ENCODE data around the gene FAM120B. TPM values are rescaled to one million over a fixed set of nuclear protein-coding genes. Genes with fewer than 3 reads are reported as not detected.

FAM120B gene
- total and polyA plus RNA-seq, 2 experiments from 2014 or later = 7.2 to 16.7 TPM

GRCh38 chr6:170289951-170290295 is 16.6 kb upstream of the FAM120B start (continued):
- TF ChIP-seq ZNF462 (CRISPR knock-in tag; IDR thresholded peaks at IDR 0.05) = no peak

GRCh38 chr6:170290296-170291128 is 16.0 kb upstream of the FAM120B start, which contains the start of gene DLL1:
Gene DLL1 (minus strand): TSS chr6:170291078. CDS start chr6:170290139, 939 bp downstream.
- Histone ChIP-seq H3K9me2 (ENCODE audit: insufficient read depth) (no peaks in the 10 kb centered on the region), H2AFZ (peak within 1 kb of the TSS; percentile 94), H3K79me2 (replicated peaks; ENCODE audit: insufficient read depth) (no peaks in the 10 kb centered on the region), H3F3A (replicated peaks; ENCODE audit: low read depth) (peaks cover 24% of the 10 kb centered on the region), H4K20me1 (replicated peaks; ENCODE audit: insufficient read depth) (no peaks in the 10 kb centered on the region; the same call in 1 of the 2 replicates), H3K4me1 (ENCODE audit: insufficient read depth) (peaks cover 48% of the 10 kb centered on the region), H3K27ac (ENCODE audit: low read depth) (no peak within 1 kb of the TSS), H3K27me3 (ENCODE audit: insufficient read depth) (peaks cover 92% of the 10 kb centered on the region), H3K4me2 (peak within 1 kb of the TSS; percentile 95), H3K4me3 (peak within 1 kb of the TSS; percentile 78), H3K36me3 (ENCODE audit: insufficient read depth) (no peaks in the 10 kb centered on the region)
- ATAC-seq (peak; percentile 12), DNase-seq (ENCODE audit: low spot score) (peak; percentile 87)
- peaks cover 11% of the 10 kb centered on the region for H3K36me3 Mint-ChIP-seq (ENCODE audit: low read depth)
- TF ChIP-seq REST (IDR thresholded peaks at IDR 0.05; ENCODE audit: unreplicated experiment) (no peak), EZH2 (IDR thresholded peaks at IDR 0.05; ENCODE audit: low read depth, unreplicated experiment) (peak; percentile 75), STAT1 (IDR thresholded peaks at IDR 0.05; ENCODE audit: unreplicated experiment) (no peak), POLR2AphosphoS5 (IDR thresholded peaks at IDR 0.05; ENCODE audit: low read depth) (peak; percentile 80), NANOG (IDR thresholded peaks at IDR 0.05; ENCODE audit: borderline replicate concordance) (no peak)
- H3K9me3 Mint-ChIP-seq = peaks cover 8% of the 10 kb centered on the region
- peak within 1 kb of the TSS; percentile 89 for H3K4me3 Mint-ChIP-seq
- H3K27ac Mint-ChIP-seq = no peak within 1 kb of the TSS
- peaks cover 63% of the 10 kb centered on the region for H3K4me1 Mint-ChIP-seq
- peaks cover 84% of the 10 kb centered on the region for H3K27me3 Mint-ChIP-seq (ENCODE audit: insufficient read depth, low read depth, poor library complexity)

Measured in GM23338 (cell line).